ENCODE data around the gene OIP5. TPM values are rescaled to one million over a fixed set of nuclear protein-coding genes. Genes with fewer than 3 reads are reported as not detected.

Gene OIP5
- total and polyA plus RNA-seq, 2 of the 13 experiments (the other 11 are each of a cell fraction or from before 2014, with no cell fraction given): 10.7 to 38.0 TPM

DNA sequence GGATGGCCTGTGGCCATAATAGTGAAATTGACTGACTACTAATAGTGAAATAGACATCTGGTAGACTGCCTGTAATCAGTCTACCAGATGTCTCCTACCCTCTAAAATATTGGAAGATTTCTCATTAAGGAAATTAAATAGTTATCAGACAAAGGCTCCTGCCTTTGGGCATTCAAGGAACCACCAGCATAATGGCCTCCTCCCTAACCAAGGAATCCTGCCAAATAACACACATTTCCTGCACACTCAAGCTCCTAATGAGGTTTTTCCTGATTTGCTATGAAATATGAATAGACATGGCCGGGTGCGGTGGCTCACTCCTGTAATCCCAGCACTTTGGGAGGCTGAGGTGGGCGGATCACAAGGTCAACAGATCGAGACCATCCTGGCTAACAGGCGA is 14.8 kb upstream of the OIP5 start (continued):
- TF ChIP-seq, protein P1, sequence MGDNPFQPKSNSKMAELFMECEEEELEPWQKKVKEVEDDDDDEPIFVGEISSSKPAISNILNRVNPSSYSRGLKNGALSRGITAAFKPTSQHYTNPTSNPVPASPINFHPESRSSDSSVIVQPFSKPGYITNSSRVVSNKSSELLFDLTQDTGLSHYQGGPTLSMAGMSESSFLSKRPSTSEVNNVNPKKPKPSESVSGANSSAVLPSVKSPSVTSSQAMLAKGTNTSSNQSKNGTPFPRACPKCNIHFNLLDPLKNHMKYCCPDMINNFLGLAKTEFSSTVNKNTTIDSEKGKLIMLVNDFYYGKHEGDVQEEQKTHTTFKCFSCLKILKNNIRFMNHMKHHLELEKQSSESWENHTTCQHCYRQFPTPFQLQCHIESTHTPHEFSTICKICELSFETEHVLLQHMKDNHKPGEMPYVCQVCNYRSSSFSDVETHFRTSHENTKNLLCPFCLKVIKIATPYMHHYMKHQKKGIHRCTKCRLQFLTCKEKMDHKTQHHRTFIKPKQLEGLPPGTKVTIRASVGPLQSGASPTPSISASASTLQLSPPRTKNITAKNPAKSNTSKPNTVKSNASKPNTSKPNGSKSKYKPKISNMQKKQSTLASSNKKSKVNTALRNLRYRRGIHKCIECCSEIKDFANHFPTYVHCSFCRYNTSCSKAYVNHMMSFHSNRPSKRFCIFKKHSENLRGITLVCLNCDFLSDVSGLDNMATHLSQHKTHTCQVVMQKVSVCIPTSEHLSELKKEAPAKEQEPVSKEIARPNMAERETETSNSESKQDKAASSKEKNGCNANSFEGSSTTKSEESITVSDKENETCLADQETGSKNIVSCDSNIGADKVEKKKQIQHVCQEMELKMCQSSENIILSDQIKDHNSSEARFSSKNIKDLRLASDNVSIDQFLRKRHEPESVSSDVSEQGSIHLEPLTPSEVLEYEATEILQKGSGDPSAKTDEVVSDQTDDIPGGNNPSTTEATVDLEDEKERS (CRISPR knock-in tag; IDR thresholded peaks at IDR 0.05): no peak
- TF ChIP-seq, protein P2, sequence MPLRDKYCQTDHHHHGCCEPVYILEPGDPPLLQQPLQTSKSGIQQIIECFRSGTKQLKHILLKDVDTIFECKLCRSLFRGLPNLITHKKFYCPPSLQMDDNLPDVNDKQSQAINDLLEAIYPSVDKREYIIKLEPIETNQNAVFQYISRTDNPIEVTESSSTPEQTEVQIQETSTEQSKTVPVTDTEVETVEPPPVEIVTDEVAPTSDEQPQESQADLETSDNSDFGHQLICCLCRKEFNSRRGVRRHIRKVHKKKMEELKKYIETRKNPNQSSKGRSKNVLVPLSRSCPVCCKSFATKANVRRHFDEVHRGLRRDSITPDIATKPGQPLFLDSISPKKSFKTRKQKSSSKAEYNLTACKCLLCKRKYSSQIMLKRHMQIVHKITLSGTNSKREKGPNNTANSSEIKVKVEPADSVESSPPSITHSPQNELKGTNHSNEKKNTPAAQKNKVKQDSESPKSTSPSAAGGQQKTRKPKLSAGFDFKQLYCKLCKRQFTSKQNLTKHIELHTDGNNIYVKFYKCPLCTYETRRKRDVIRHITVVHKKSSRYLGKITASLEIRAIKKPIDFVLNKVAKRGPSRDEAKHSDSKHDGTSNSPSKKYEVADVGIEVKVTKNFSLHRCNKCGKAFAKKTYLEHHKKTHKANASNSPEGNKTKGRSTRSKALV (CRISPR knock-in tag; IDR thresholded peaks at IDR 0.05): no peak
- TF ChIP-seq, protein P3, sequence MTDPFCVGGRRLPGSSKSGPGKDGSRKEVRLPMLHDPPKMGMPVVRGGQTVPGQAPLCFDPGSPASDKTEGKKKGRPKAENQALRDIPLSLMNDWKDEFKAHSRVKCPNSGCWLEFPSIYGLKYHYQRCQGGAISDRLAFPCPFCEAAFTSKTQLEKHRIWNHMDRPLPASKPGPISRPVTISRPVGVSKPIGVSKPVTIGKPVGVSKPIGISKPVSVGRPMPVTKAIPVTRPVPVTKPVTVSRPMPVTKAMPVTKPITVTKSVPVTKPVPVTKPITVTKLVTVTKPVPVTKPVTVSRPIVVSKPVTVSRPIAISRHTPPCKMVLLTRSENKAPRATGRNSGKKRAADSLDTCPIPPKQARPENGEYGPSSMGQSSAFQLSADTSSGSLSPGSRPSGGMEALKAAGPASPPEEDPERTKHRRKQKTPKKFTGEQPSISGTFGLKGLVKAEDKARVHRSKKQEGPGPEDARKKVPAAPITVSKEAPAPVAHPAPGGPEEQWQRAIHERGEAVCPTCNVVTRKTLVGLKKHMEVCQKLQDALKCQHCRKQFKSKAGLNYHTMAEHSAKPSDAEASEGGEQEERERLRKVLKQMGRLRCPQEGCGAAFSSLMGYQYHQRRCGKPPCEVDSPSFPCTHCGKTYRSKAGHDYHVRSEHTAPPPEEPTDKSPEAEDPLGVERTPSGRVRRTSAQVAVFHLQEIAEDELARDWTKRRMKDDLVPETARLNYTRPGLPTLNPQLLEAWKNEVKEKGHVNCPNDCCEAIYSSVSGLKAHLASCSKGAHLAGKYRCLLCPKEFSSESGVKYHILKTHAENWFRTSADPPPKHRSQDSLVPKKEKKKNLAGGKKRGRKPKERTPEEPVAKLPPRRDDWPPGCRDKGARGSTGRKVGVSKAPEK (CRISPR knock-in tag; IDR thresholded peaks at IDR 0.05; ENCODE audit: borderline replicate concordance): no peak
- TF ChIP-seq ZNF713 (CRISPR knock-in tag; IDR thresholded peaks at IDR 0.05) (no peak), PLRG1 (conservative IDR thresholded peaks at IDR 0.05) (no peak), ZNF547 (CRISPR knock-in tag; IDR thresholded peaks at IDR 0.05) (no peak), NCOA2 (CRISPR knock-in tag; IDR thresholded peaks at IDR 0.05) (no peak), ZNF263 (CRISPR knock-in tag; IDR thresholded peaks at IDR 0.05) (no peak), CREB1 (IDR thresholded peaks at IDR 0.05) (no peak), CREB1 (CRISPR knock-in tag; IDR thresholded peaks at IDR 0.05) (no peak), FOXJ3 (CRISPR knock-in tag; IDR thresholded peaks at IDR 0.05; ENCODE audit: borderline replicate concordance) (no peak)
- TF ChIP-seq, protein P4, sequence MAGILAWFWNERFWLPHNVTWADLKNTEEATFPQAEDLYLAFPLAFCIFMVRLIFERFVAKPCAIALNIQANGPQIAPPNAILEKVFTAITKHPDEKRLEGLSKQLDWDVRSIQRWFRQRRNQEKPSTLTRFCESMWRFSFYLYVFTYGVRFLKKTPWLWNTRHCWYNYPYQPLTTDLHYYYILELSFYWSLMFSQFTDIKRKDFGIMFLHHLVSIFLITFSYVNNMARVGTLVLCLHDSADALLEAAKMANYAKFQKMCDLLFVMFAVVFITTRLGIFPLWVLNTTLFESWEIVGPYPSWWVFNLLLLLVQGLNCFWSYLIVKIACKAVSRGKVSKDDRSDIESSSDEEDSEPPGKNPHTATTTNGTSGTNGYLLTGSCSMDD (CRISPR knock-in tag; IDR thresholded peaks at IDR 0.05): no peak
- TF ChIP-seq, protein P5, sequence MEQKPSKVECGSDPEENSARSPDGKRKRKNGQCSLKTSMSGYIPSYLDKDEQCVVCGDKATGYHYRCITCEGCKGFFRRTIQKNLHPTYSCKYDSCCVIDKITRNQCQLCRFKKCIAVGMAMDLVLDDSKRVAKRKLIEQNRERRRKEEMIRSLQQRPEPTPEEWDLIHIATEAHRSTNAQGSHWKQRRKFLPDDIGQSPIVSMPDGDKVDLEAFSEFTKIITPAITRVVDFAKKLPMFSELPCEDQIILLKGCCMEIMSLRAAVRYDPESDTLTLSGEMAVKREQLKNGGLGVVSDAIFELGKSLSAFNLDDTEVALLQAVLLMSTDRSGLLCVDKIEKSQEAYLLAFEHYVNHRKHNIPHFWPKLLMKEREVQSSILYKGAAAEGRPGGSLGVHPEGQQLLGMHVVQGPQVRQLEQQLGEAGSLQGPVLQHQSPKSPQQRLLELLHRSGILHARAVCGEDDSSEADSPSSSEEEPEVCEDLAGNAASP (CRISPR knock-in tag; IDR thresholded peaks at IDR 0.05; ENCODE audit: borderline replicate concordance): no peak
